Uterus (tissue), 2 donors: ENCODE data around the gene IGSF5.

Source experiments
- POLR2A ChIP-seq, 2 donors: fragments of 450-650 bp; IDR thresholded peaks; one replicate each; pipeline ENCODE4 v1.6.1; 2016; ENCODE audit warnings: antibody characterized with exemption in 2 of 2, mild to moderate bottlenecking in 1 of 2, moderate library complexity in 1 of 2
- TF ChIP-seq, protein P1 (sequence below), 4 experiments: fragments of 200-600 bp in 2 of 4; fragments of 450-650 bp in 2 of 4; sonication (generic) in 2 of 4; IDR thresholded peaks; one replicate each; pipeline ENCODE4 v1.5.1; 2016 to 2019; ENCODE audit warnings: antibody characterized with exemption in 4 of 4, mild to moderate bottlenecking in 2 of 4, moderate library complexity in 1 of 4

- TF ChIP-seq, protein P1, sequence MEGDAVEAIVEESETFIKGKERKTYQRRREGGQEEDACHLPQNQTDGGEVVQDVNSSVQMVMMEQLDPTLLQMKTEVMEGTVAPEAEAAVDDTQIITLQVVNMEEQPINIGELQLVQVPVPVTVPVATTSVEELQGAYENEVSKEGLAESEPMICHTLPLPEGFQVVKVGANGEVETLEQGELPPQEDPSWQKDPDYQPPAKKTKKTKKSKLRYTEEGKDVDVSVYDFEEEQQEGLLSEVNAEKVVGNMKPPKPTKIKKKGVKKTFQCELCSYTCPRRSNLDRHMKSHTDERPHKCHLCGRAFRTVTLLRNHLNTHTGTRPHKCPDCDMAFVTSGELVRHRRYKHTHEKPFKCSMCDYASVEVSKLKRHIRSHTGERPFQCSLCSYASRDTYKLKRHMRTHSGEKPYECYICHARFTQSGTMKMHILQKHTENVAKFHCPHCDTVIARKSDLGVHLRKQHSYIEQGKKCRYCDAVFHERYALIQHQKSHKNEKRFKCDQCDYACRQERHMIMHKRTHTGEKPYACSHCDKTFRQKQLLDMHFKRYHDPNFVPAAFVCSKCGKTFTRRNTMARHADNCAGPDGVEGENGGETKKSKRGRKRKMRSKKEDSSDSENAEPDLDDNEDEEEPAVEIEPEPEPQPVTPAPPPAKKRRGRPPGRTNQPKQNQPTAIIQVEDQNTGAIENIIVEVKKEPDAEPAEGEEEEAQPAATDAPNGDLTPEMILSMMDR (IDR thresholded peaks at IDR 0.05) = no peak
- no peak for TF ChIP-seq POLR2A (IDR thresholded peaks at IDR 0.05)
Observed at GRCh38 chr21:39754811-39755210, 9.8 kb downstream of the IGSF5 start.
